Measurements from ENCODE around the gene METTL23. TPM values are rescaled to one million over a fixed set of nuclear protein-coding genes. Genes with fewer than 3 reads are reported as not detected.

The METTL23 gene
- polyA plus RNA-seq, 5 donors, result 37.4 to 43.3 (median 38.9) TPM

DNA sequence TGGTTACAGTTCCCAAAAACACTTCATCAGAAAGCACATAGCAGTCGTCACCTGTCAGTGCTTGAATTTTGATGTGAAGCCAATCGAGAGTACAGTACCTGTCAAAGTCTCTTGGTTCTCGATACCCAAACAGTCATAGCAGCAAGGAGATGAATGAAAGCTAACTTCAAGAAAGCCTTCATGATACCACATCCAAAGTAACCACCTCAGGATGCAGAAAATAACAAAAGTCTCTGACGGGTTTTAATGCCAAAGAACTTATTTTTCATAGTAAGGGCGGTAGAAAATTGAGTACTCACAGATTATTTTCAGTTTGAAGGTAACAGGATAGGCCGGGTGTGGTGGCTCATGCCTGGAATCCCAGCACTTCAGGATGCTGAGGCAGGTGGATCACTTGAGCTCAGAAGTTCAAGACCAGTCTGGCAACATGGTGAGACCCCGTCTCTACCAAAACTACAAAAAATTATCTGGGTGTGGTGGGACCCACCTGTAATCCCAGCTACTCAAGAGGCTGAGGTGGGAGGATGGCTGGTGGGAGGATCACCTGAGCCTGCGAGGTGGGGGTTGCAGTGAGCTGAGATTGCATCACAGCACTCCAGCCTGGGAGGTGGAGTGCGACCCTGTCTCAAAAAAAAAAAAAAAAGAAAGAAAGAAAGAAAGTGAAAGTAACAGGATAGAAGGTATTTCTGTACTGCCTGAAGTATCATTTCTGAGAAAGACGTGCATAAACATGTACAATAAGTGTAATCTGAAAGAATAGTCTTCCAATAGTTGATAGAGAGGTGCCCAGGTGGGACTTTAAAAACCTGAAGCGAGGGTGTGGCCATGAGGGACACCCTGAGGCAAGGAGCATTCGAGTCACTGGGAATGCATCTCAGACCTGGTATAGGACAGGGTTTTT lies 26.7 kb downstream of the METTL23 start:
- no peak for DNase-seq

DNA sequence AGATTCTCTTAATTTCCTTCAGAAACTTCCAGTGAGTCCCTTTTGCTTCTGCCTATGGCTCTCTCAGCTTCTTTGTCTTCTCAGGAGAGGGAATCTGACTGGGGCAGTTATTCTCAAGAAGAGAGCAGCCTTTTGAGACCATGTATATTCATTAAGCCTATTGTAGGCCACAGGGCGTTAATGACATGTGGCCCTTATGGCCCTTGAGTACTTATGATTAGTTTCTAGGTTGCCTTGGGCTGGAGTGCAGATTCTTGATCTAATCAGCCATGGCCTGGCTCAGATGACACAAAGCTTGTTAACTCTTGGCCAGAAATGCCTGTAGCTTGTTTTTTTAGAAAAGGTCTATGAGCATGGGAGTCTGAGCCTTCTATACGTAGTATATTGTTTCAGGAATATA lies 28.6 kb downstream of the METTL23 start:
- no peak for DNase-seq

DNA sequence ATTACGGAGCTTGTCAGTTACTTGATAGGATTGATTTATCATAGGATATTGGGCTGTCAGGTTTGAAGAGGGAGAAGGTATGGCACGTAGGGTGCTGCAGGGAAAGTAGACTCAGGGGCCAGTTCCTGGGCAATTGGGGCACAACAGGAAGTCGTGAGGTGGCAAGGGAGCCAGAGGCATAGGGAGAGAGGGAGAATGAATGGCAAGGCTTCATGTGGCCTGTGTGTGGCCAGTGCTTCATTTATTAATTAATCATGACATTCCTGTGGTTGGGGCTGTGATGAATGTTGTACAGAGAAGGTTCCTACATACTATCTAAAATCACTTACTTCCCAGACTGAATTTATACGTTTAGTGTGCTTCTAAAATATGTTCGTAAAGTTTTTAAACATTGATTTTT lies 30.6 kb downstream of the METTL23 start:
- DNase-seq, result no peak

DNA sequence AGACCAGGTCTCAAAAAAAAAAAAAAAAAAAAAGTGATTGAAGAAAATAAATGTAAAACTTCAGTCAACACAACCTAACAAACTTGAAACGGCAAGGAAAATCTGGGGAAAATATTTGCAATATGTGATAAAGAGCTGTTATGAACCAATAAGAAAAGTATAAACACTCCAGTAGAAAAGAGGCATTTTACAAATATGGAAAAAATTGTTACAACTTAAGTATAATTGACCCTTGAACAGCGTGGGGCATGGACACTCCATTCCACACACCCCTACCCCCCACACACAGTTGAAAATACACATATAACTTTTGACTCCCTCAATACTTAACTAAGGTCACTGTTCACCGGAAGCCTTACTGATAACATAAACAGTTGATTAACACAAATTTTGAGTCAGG lies 31.9 kb downstream of the METTL23 start:
- DNase-seq, result no peak

DNA sequence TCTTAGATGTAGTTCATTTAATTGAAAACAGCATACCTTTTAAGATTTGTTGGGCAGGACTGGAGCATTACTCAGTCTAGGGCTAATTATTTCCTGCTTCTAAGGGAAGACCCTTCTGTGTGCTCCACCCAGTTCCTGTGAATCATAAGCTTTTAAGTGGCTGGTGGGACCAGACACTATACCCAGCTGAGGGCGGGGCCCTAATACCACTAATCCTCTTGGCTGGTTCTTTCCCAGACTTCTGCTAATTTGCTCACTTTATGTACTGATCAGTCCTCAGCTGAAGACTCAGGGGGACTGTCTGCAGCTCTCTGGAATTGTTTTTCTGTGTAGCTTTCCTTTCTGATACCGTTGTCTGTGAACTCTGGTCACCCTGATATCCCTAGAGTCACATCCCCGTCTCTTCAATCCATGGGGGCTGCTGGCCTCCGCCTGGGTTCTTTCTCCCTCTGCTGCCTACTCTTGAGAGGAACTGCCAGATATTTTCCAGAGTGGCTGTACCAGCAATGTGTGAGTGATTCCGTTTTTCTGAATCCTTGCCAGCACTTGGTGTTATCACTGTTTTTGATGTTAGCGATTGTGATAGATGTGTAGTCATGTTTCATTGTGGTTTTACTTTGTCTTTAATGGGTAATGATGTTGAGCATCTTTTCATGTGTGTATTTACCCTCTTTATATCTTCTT lies 46.3 kb downstream of the METTL23 start:
- no peak for DNase-seq

DNA sequence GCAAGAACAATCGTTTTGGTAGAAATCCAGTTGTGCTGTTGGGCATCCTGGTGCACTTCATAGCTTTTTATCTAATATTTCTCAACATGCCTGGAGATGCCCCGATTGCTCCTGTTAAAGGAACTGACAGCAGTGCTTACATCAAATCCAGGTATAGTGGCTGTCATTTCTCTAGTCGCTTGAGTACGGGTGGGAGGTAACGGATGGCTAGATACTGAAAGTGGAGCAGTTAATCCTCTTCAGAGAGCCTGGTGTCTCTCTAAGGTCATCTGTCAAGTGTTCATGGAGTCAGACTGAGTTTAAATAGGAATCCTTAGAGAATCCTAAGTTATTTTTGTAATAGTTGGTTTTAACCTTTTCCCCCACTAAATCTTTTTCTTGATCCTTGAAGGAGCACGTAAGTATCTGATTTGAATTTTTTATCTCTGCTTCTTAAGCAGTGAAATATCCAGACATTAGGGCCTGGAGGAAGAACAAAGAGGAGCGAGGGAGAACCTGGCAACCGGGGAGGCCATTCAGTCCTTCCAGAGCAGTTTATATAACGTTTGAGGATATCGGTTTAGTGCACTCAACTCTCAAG lies 48.5 kb downstream of the METTL23 start:
- DNase-seq, result no peak

DNA sequence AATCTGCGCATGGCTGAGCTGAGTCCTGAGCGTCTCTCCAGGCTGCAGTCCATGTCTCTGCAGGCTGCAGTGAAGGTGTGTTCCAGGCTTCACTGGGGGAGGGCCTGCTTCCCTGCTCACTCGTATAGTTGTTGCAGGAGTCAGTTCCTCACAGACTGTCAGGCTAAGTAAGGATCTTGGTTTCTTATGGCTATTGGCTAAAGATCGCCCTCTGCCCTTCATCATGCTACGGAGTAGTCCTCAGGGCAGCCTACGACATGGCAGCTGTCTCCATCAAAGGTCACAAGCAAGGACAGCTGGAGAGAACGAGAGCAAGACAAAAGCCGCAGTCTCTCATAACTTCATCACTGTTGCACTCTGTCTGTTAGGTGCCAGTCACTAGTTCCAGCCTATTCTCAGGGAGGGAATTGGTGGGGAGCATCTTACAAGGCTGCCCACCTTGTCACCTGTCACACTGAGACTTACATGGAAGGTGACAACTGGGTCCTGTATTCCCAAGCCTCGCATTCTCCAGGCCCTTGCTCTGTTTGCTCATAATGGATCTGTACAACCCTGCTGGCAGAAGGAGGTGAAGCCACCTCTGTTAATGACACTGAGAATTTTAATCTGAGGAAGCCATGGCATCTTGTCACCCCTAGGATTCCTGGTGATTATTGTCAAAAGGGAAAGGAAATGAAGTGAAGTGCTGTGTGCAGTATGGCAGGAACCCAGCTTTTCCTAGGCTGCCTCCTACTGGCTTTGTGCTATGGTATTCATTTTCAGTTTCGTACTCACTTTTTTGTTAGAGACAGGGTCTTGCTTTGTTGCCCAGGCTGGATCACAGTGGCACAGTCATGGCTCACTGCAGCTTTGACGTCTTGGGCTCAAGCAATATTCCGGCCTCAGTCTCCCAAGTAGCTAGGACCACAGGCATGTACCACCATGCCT lies 54.7 kb downstream of the METTL23 start:
- DNase-seq, result no peak

DNA sequence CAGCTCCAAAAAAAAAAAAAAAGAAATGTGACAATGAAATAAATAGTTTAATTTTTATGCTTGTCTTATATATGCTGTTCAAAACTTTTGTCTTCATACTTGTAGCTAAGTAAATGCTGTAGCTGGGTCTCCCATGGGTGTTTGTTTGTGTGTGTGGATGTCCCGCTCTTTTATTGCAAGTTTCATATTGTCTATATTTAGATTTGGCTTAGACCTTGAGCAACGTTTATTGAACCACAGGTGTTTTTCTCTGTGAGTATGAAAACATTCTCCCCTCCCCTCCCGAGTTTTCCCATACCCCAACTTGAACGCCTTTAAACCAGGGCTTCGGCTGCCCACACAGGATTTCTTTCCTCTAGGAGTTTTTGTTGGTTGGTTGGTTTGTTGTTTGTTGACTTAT lies 56.5 kb downstream of the METTL23 start:
- DNase-seq, result no peak

Other genes starting within 250 kb of the METTL23 start
- gene RHBDF2, start 225.4 kb upstream of the METTL23 start, polyA plus RNA-seq (ENCODE audit: insufficient read depth in 1 of 5, insufficient read length in 5 of 5, low replicate concordance in 1 of 5), result 10 to 100 TPM in 1 of 5 donors, 1 to 10 TPM in 4; 4.9 to 10.9 (median 9.0) TPM
- gene CYGB, start 189.1 kb upstream of the METTL23 start, polyA plus RNA-seq (ENCODE audit: insufficient read depth in 1 of 5, insufficient read length in 5 of 5, low replicate concordance in 1 of 5), result 10 to 100 TPM; 16.5 to 43.8 (median 30.4) TPM
- gene PRCD, start 186.8 kb upstream of the METTL23 start, polyA plus RNA-seq (ENCODE audit: insufficient read depth in 1 of 5, insufficient read length in 5 of 5, low replicate concordance in 1 of 5), result 10 to 100 TPM in 2 of 5 donors, 1 to 10 TPM in 3; 6.2 to 10.6 (median 9.2) TPM
- gene ST6GALNAC2, start 141.0 kb upstream of the METTL23 start, polyA plus RNA-seq (ENCODE audit: insufficient read depth in 1 of 5, insufficient read length in 5 of 5, low replicate concordance in 1 of 5), result 1 to 10 TPM; 1.2 to 6.2 (median 4.0) TPM
- gene ST6GALNAC1, start 83.1 kb upstream of the METTL23 start, polyA plus RNA-seq (ENCODE audit: insufficient read depth in 1 of 5, insufficient read length in 5 of 5, low replicate concordance in 1 of 5), result 1 to 10 TPM; 2.2 to 4.2 (median 3.2) TPM
- 100 to 1,000 TPM in 1 of 5 donors, 10 to 100 TPM in 4; 74.3 to 110 (median 96.2) TPM for gene MXRA7, start 15.9 kb upstream of the METTL23 start, polyA plus RNA-seq (ENCODE audit: insufficient read depth in 1 of 5, insufficient read length in 5 of 5, low replicate concordance in 1 of 5)
- 10 to 100 TPM; 20.2 to 28.9 (median 25.5) TPM for gene JMJD6, start 233 bp upstream of the METTL23 start, polyA plus RNA-seq (ENCODE audit: insufficient read depth in 1 of 5, insufficient read length in 5 of 5, low replicate concordance in 1 of 5)
- gene SRSF2, start 10.5 kb downstream of the METTL23 start, polyA plus RNA-seq (ENCODE audit: insufficient read depth in 1 of 5, insufficient read length in 5 of 5, low replicate concordance in 1 of 5), result 100 to 1,000 TPM; 344 to 442 (median 352) TPM
- gene MFSD11, start 11.3 kb downstream of the METTL23 start, polyA plus RNA-seq (ENCODE audit: insufficient read depth in 1 of 5, insufficient read length in 5 of 5, low replicate concordance in 1 of 5), result 10 to 100 TPM; 27.7 to 38.5 (median 30.9) TPM
- 1 to 10 TPM in 3 of 5 donors, under 1 TPM in 2; 0.82 to 2.3 (median 1.1) TPM for gene MGAT5B, start 141.6 kb downstream of the METTL23 start, polyA plus RNA-seq (ENCODE audit: insufficient read depth in 1 of 5, insufficient read length in 5 of 5, low replicate concordance in 1 of 5)